ENCODE results near the gene NUCB1. TPM values are rescaled to one million over a fixed set of nuclear protein-coding genes. Genes with fewer than 3 reads are reported as not detected.

The NUCB1 gene
- total RNA-seq, 4 donors from 2014 or later, result 83.9 to 162 (median 148) TPM

DNA sequence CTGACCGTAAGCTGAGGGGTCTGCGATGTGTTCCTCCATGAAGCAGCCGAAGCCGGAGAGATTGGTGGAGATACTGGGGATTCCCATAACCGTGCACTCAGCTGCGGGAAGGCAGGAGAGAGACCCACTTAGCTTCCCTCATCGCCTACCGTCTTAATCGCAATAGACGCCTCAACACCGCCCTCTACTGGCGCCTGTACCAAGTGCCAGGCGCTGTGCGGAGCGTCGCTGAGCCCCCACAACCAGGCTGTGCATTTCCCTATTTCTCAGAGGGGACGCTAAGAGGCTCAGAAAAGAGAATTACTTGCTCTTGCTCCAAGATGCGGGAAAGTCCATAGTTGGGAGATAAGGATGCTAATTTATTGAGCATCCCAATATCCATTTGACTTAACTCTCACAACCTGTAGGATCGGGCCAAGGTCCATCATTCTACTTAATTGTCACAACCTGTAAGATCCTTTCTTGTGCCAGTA, 70.8 kb downstream of the NUCB1 start:
- peak overlapping the region; percentile 48 to 100 (median 78) for H3K27ac ChIP-seq
- TF ChIP-seq POLR2A (IDR thresholded peaks at IDR 0.05), result no peak
- TF ChIP-seq, protein P1, sequence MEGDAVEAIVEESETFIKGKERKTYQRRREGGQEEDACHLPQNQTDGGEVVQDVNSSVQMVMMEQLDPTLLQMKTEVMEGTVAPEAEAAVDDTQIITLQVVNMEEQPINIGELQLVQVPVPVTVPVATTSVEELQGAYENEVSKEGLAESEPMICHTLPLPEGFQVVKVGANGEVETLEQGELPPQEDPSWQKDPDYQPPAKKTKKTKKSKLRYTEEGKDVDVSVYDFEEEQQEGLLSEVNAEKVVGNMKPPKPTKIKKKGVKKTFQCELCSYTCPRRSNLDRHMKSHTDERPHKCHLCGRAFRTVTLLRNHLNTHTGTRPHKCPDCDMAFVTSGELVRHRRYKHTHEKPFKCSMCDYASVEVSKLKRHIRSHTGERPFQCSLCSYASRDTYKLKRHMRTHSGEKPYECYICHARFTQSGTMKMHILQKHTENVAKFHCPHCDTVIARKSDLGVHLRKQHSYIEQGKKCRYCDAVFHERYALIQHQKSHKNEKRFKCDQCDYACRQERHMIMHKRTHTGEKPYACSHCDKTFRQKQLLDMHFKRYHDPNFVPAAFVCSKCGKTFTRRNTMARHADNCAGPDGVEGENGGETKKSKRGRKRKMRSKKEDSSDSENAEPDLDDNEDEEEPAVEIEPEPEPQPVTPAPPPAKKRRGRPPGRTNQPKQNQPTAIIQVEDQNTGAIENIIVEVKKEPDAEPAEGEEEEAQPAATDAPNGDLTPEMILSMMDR (IDR thresholded peaks at IDR 0.05 in 4 of 5, conservative IDR thresholded peaks at IDR 0.05 in 1 of 5), result peak; percentile 81 to 91 (median 88)
- no peaks in the 10 kb centered on the region for H3K9me3 ChIP-seq
- in situ Hi-C loops (cut with MboI; ENCODE audit: low sequenced_read_pairs in 4 of 4), result loop anchor here in 1 of 4 donors (10.0 to 25.0 kb wide), 2 partner anchors 109 to 186 kb away; partner anchors contain the start of genes PLEKHA4 and PPP1R15A
- H3K4me1 ChIP-seq, result peaks cover 18 to 28% of the 10 kb centered on the region in 2 donors
- H3K27me3 ChIP-seq, result no peaks in the 10 kb centered on the region
- peaks cover 0 to 68% of the 10 kb centered on the region in 2 donors for H3K36me3 ChIP-seq
- H3K4me3 ChIP-seq, result no peak overlapping the region
- peak in 1 of 2 donors; percentile 69 for DNase-seq
- intact Hi-C loops (cut with DNase I; ENCODE audit: low total_unique reads), result no loop called here
- ATAC-seq, result peak; percentile 48 to 51

Other genes with a start within 250 kb of the NUCB1 start
- gene NTN5, start 227.3 kb upstream of the NUCB1 start, total RNA-seq, result not detected
- gene FUT2, start 204.3 kb upstream of the NUCB1 start, total RNA-seq, result under 1 TPM in 1 of 4 donors, not detected in 3; 0.19 TPM
- gene MAMSTR, start 180.6 kb upstream of the NUCB1 start, total RNA-seq, result 10 to 100 TPM in 1 of 4 donors, 1 to 10 TPM in 3; 3.4 to 10.8 (median 5.4) TPM
- 1 to 10 TPM; 3.4 to 8.1 (median 6.3) TPM for gene RASIP1, start 159.7 kb upstream of the NUCB1 start, total RNA-seq
- 1 to 10 TPM in 1 of 4 donors, not detected in 3; 2.1 TPM for gene IZUMO1, start 153.4 kb upstream of the NUCB1 start, total RNA-seq
- gene FUT1, start 147.7 kb upstream of the NUCB1 start, total RNA-seq, result 1 to 10 TPM in 2 of 4 donors, under 1 TPM in 2; 0.61 to 1.3 (median 0.98) TPM
- gene FGF21, start 144.8 kb upstream of the NUCB1 start, total RNA-seq, result not detected
- 10 to 100 TPM; 28.0 to 56.6 (median 43.8) TPM for gene BCAT2, start 89.3 kb upstream of the NUCB1 start, total RNA-seq
- gene HSD17B14, start 63.8 kb upstream of the NUCB1 start, total RNA-seq, result 1 to 10 TPM in 3 of 4 donors, not detected in 1; 1.2 to 1.9 (median 1.7) TPM
- 1 to 10 TPM; 3.4 to 9.7 (median 6.3) TPM for gene PLEKHA4, start 31.7 kb upstream of the NUCB1 start, total RNA-seq
- gene PPP1R15A, start 27.9 kb upstream of the NUCB1 start, total RNA-seq, result 10 to 100 TPM; 28.7 to 73.9 (median 39.8) TPM
- not detected for gene TULP2, start 1.6 kb upstream of the NUCB1 start, total RNA-seq
- gene DHDH, start 33.4 kb downstream of the NUCB1 start, total RNA-seq, result not detected
- 10 to 100 TPM in 3 of 4 donors, 1 to 10 TPM in 1; 7.9 to 21.8 (median 18.0) TPM for gene BAX, start 54.6 kb downstream of the NUCB1 start, total RNA-seq
- gene FTL, start 65.0 kb downstream of the NUCB1 start, total RNA-seq, result 1,000 to 10,000 TPM in 3 of 4 donors, 100 to 1,000 TPM in 1; 894 to 1,364 (median 1,121) TPM
- 100 to 1,000 TPM; 110 to 221 (median 126) TPM for gene GYS1, start 93.0 kb downstream of the NUCB1 start, total RNA-seq
- 100 to 1,000 TPM; 134 to 185 (median 146) TPM for gene RUVBL2, start 93.6 kb downstream of the NUCB1 start, total RNA-seq
- gene LHB, start 116.8 kb downstream of the NUCB1 start, total RNA-seq, result 1 to 10 TPM in 1 of 4 donors, not detected in 3; 1.9 TPM
- not detected for gene CGB3, start 124.0 kb downstream of the NUCB1 start, total RNA-seq
- gene CGB2, start 131.6 kb downstream of the NUCB1 start, total RNA-seq, result not detected
- not detected for gene CGB1, start 136.6 kb downstream of the NUCB1 start, total RNA-seq
- not detected for gene CGB5, start 143.5 kb downstream of the NUCB1 start, total RNA-seq
- not detected for gene CGB8, start 148.8 kb downstream of the NUCB1 start, total RNA-seq
- gene CGB7, start 157.4 kb downstream of the NUCB1 start, total RNA-seq, result 1 to 10 TPM in 1 of 4 donors, under 1 TPM in 1, not detected in 2; 0.42 to 1.1 TPM
- gene NTF4, start 164.5 kb downstream of the NUCB1 start, total RNA-seq, result 1 to 10 TPM; 1.3 to 6.8 (median 2.9) TPM
- 10 to 100 TPM in 3 of 4 donors, 1 to 10 TPM in 1; 4.3 to 20.2 (median 13.9) TPM for gene KCNA7, start 172.4 kb downstream of the NUCB1 start, total RNA-seq
- 100 to 1,000 TPM in 2 of 4 donors, 10 to 100 TPM in 2; 55.6 to 305 (median 107) TPM for gene SNRNP70, start 185.1 kb downstream of the NUCB1 start, total RNA-seq
- gene LIN7B, start 214.1 kb downstream of the NUCB1 start, total RNA-seq, result 10 to 100 TPM; 25.7 to 97.9 (median 34.0) TPM
- 10 to 100 TPM in 1 of 4 donors, 1 to 10 TPM in 3; 1.3 to 11.7 (median 3.5) TPM for gene C19orf73, start 218.8 kb downstream of the NUCB1 start, total RNA-seq
- 1 to 10 TPM; 1.9 to 4.1 (median 3.0) TPM for gene PPFIA3, start 219.2 kb downstream of the NUCB1 start, total RNA-seq